HEK293T (cell line): ENCODE results near the gene PIK3CD.
"Not testable (repeated sequence)": the region's sequence is repeated elsewhere in the genome, so short reads cannot be mapped to it uniquely, and the experiment has no call there.

Experiments
- CTCF ChIA-PET: fragments of 350-600 bp; formaldehyde crosslinking; extraction: SDS; loops from one replicate; lab custom pipeline; 2021; ENCODE audit warnings: antibody characterized with exemption, inconsistent platforms; lab: Yijun Ruan, JAX
- POLR2A ChIA-PET: fragments of 350-600 bp; formaldehyde crosslinking; extraction: SDS; loops from one replicate; lab custom pipeline; 2020; ENCODE audit warnings: antibody characterized with exemption, inconsistent platforms; lab: Yijun Ruan, JAX
- DNase-seq: peaks from one replicate; pipeline ENCODE4 v3.0.0; 2012; ENCODE audit warnings: mixed read lengths; ENCODE audit errors: extremely low spot score
- ARNT ChIP-seq: fragments of 450-650 bp; IDR thresholded peaks from 2 replicates; pipeline ENCODE4 v1.6.1; 2017; ENCODE audit warnings: mild to moderate bottlenecking
- BHLHE40 ChIP-seq: fragments of 450-650 bp; IDR thresholded peaks from 2 replicates; pipeline ENCODE4 v1.6.1; 2016; ENCODE audit warnings: mild to moderate bottlenecking, moderate library complexity, borderline replicate concordance
- CTBP1 ChIP-seq: fragments of 450-650 bp; IDR thresholded peaks from 2 replicates; pipeline ENCODE4 v1.6.1; 2016; ENCODE audit warnings: borderline replicate concordance
- ELF4 ChIP-seq: fragments of 450-650 bp; IDR thresholded peaks from 2 replicates; pipeline ENCODE4 v1.6.1; 2017; ENCODE audit warnings: antibody characterized with exemption
- FOXA1 ChIP-seq: fragments of 450-650 bp; IDR thresholded peaks from 2 replicates; pipeline ENCODE4 v1.6.1; 2016; ENCODE audit warnings: mild to moderate bottlenecking
- FOXK2 ChIP-seq: fragments of 450-650 bp; IDR thresholded peaks from 2 replicates; pipeline ENCODE4 v1.6.1; 2016; ENCODE audit warnings: mild to moderate bottlenecking
- FOXM1 ChIP-seq: fragments of 450-650 bp; IDR thresholded peaks from 2 replicates; pipeline ENCODE4 v1.6.1; 2017; ENCODE audit warnings: mild to moderate bottlenecking, borderline replicate concordance
- HDGF ChIP-seq: fragments of 450-650 bp; IDR thresholded peaks from 2 replicates; pipeline ENCODE4 v1.6.1; 2017; ENCODE audit warnings: antibody characterized with exemption, borderline replicate concordance
- L3MBTL2 ChIP-seq: fragments of 450-650 bp; conservative IDR thresholded peaks from 2 replicates; pipeline ENCODE4 v1.6.1; 2016; ENCODE audit warnings: mild to moderate bottlenecking
- LEF1 ChIP-seq: fragments of 450-650 bp; IDR thresholded peaks from 2 replicates; pipeline ENCODE4 v1.6.1; 2017; ENCODE audit warnings: mild to moderate bottlenecking, borderline replicate concordance
- NFRKB ChIP-seq: fragments of 450-650 bp; IDR thresholded peaks from 2 replicates; pipeline ENCODE4 v1.6.1; 2016; ENCODE audit warnings: mild to moderate bottlenecking, moderate library complexity
- SP1 ChIP-seq: fragments of 450-650 bp; IDR thresholded peaks from 2 replicates; pipeline ENCODE4 v1.6.1; 2017
- SUZ12 ChIP-seq: fragments of 450-650 bp; IDR thresholded peaks from 2 replicates; pipeline ENCODE4 v1.6.1; 2016; ENCODE audit warnings: mild to moderate bottlenecking
- TARDBP ChIP-seq: fragments of 450-650 bp; IDR thresholded peaks from 2 replicates; pipeline ENCODE4 v1.6.1; 2016
- ZNF384 ChIP-seq: fragments of 450-650 bp; IDR thresholded peaks from 2 replicates; pipeline ENCODE4 v1.6.1; 2016
- TF ChIP-seq, protein P1 (sequence below): fragments of 450-650 bp; IDR thresholded peaks from 2 replicates; pipeline ENCODE4 v1.6.1; 2016

Gene PIK3CD

GRCh38 chr1:9755441-9755995 is 104.0 kb downstream of the PIK3CD start:
- DNase-seq: no peak
- CTCF ChIA-PET: no interaction called here
- POLR2A ChIA-PET: interaction anchor here (0.7 kb wide), 1 partner anchor 9 kb away, joined by 3 read pairs; no protein-coding TSS in a partner anchor
- TF ChIP-seq CTBP1 (no peak), SP1 (no peak), FOXM1 (no peak), FOXK2 (no peak), BHLHE40 (no peak)

DNA sequence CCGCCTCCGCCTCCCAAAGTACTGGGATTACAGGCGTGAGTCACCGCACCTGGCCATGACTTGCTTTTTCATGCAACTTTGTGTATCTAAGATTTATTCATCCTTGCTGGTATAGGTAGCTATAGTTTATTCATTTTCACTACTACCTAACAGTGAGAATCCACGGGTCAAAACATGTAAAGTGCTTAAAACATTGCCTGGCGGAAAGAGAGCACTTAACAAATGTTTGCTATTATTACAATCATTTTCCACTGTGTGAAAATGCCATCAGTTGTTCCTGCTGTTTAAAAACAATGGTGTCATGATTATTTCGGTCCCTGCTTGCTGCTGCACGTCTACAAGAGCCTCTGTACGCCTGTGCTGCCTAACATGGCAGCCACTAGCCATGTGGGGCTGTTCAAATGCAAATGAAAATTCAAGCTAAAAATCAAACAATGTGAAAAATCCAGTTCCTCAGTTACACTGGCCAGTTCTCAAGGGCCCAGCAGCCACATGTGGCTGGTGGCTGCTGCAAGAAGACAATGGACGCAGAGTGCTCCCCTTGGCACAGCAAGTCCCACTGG is 107.1 kb downstream of the PIK3CD start:
- CTCF ChIA-PET: no interaction called here

GRCh38 chr1:9759939-9760338 is 108.4 kb downstream of the PIK3CD start:
- DNase-seq: no peak
- POLR2A ChIA-PET: no interaction called here
- TF ChIP-seq L3MBTL2 (no peak), ZNF384 (no peak), TARDBP (no peak), ARNT (no peak), SUZ12 (no peak), NFRKB (no peak), FOXA1 (no peak), BHLHE40 (no peak), FOXM1 (no peak), CTBP1 (no peak), LEF1 (no peak), ELF4 (no peak), HDGF (no peak), SP1 (no peak), FOXK2 (no peak)
- TF ChIP-seq, protein P1, sequence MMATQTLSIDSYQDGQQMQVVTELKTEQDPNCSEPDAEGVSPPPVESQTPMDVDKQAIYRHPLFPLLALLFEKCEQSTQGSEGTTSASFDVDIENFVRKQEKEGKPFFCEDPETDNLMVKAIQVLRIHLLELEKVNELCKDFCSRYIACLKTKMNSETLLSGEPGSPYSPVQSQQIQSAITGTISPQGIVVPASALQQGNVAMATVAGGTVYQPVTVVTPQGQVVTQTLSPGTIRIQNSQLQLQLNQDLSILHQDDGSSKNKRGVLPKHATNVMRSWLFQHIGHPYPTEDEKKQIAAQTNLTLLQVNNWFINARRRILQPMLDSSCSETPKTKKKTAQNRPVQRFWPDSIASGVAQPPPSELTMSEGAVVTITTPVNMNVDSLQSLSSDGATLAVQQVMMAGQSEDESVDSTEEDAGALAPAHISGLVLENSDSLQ: no peak
- CTCF ChIA-PET: no interaction called here

More for the DNA sequence above, 107.1 kb downstream of the PIK3CD start:
- TF ChIP-seq FOXK2 (no peak), BHLHE40 (no peak), L3MBTL2 (no peak)
- DNase-seq: no peak
- POLR2A ChIA-PET: no interaction called here

- TF ChIP-seq FOXM1 (no peak), HDGF (no peak), FOXA1 (no peak), SP1 (no peak), LEF1 (no peak), ZNF384 (no peak), NFRKB (no peak)
- ChIA-PET CTCF (no interaction called here), POLR2A (no interaction called here)
Observed at GRCh38 chr1:9760824-9761223, 109.3 kb downstream of the PIK3CD start.

GRCh38 chr1:9761855-9762254 is 110.3 kb downstream of the PIK3CD start:
- POLR2A ChIA-PET: no interaction called here

More at GRCh38 chr1:9760824-9761223, 109.3 kb downstream of the PIK3CD start:
- DNase-seq: no peak

GRCh38 chr1:9762446-9762845 is 110.9 kb downstream of the PIK3CD start:
- CTCF ChIA-PET, POLR2A ChIA-PET, DNase-seq: not testable (repeated sequence)

More at GRCh38 chr1:9761855-9762254, 110.3 kb downstream of the PIK3CD start:
- no peak for TF ChIP-seq SP1
- no peak for TF ChIP-seq CTBP1
- no peak for TF ChIP-seq ZNF384
- no peak for TF ChIP-seq SUZ12
- no peak for TF ChIP-seq FOXA1
- TF ChIP-seq FOXK2: no peak
- TF ChIP-seq, protein P1: no peak
- TF ChIP-seq NFRKB: no peak
- no peak for TF ChIP-seq LEF1
- no peak for TF ChIP-seq FOXM1
- TF ChIP-seq HDGF: no peak
- TF ChIP-seq TARDBP: no peak
- TF ChIP-seq ELF4: no peak
- TF ChIP-seq L3MBTL2: no peak
- no peak for TF ChIP-seq ARNT
- TF ChIP-seq BHLHE40: no peak
- DNase-seq: no peak
- CTCF ChIA-PET: no interaction called here

DNA sequence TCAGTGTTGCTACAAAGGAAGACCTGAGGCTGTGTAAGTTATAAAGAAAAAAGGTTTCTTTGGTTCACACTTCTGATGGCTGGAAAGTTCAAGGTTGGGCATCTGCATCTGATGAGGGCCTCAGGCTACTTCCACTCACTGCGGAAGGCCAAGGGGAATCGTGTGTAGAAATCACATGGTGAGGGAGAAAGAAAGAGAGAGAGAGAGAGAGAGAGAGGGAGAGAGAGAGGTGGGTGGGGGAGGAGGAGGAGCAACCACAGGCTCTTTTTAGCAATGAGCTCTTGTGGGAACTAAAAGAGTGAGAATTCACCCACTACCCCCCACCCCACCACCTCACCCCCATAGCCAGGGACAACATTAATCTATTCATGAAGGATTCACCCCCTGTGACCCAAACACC is 112.4 kb downstream of the PIK3CD start:
- POLR2A ChIA-PET: no interaction called here
- no peak for TF ChIP-seq BHLHE40
- no peak for TF ChIP-seq ARNT
- no peak for TF ChIP-seq SUZ12
- TF ChIP-seq NFRKB: no peak
- TF ChIP-seq HDGF: no peak
- TF ChIP-seq, protein P1: no peak
- TF ChIP-seq FOXK2: no peak
- TF ChIP-seq TARDBP: no peak
- TF ChIP-seq ELF4: no peak
- no peak for TF ChIP-seq FOXM1
- no peak for TF ChIP-seq SP1
- CTCF ChIA-PET: no interaction called here
- no peak for DNase-seq
